ENCODE measurements around the gene SLC18B1. TPM values are rescaled to one million over a fixed set of nuclear protein-coding genes. Genes with fewer than 3 reads are reported as not detected.

Gene SLC18B1
- total and polyA plus RNA-seq, 2 of the 8 experiments (the other 6 are each of a cell fraction or from before 2014, with no cell fraction given), result 17.2 to 23.4 TPM

DNA sequence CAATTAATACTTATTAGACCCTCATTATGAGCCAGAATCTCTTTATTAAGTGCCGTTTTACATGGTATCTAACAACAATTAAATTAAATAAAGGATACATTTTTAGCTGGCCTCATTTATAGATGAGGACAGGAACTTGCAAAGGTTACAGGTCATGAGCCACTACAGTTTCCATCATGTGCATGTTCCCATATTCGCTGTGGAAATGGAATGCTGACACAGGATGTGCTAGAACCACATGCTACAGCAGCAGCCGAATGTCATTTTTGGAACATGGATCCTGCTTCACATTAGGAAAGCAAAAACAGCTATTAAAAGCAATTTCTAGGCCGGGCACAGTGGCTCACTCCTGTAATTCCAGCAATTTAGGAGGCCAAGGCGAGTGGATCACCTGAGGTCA is 5.9 kb downstream of the SLC18B1 start:
- Histone ChIP-seq H2BK5ac (ENCODE audit: low read depth, low read length) (no peak overlapping the region), H3K56ac (replicated peaks; ENCODE audit: insufficient read length, low read depth, low read length) (no peak overlapping the region), H3K79me1 (ENCODE audit: low read depth, low read length) (no peaks in the 10 kb centered on the region), H3K23ac (ENCODE audit: insufficient read length) (no peak overlapping the region), H3K36me3 (ENCODE audit: control insufficient read depth in 2 of 4, insufficient read depth in 4 of 4, low read length in 3 of 4) (peaks cover 0 to 14% (median 2%) of the 10 kb centered on the region in 4 experiments; a peak in 4 of 8 replicates), H3K9ac (replicated peaks in 1 of 4; ENCODE audit: extremely low read depth in 1 of 4, low read depth in 3 of 4, low read length in 3 of 4) (no peak overlapping the region), H4K20me1 (replicated peaks in 1 of 2; ENCODE audit: control insufficient read depth in 1 of 2, insufficient read depth in 2 of 2, low read length in 2 of 2) (no peaks in the 10 kb centered on the region), H4K5ac (ENCODE audit: insufficient read length, low read depth, low read length) (no peak overlapping the region), H3K14ac (ENCODE audit: insufficient read length) (no peak overlapping the region), H2BK12ac (ENCODE audit: low read depth, low read length) (no peak overlapping the region), H3K4me2 (ENCODE audit: insufficient read depth in 1 of 2, low read depth in 2 of 2, low read length in 2 of 2) (no peak overlapping the region), H3K27ac (ENCODE audit: low read depth, low read length) (no peak overlapping the region), H3K4ac (replicated peaks; ENCODE audit: insufficient read length, low read depth, low read length) (no peak overlapping the region), H3K4me1 (replicated peaks in 1 of 4; ENCODE audit: control insufficient read depth in 3 of 4, insufficient read depth in 4 of 4, low read length in 3 of 4) (no peaks in the 10 kb centered on the region), H4K8ac (ENCODE audit: extremely low read depth, insufficient read depth, low read length) (no peak overlapping the region), H3K27me3 (replicated peaks in 1 of 4; ENCODE audit: control insufficient read depth in 3 of 4, extremely low read depth in 1 of 4, insufficient read depth in 3 of 4, low read length in 3 of 4) (no peaks in the 10 kb centered on the region), H2AFZ (ENCODE audit: low read length) (no peak overlapping the region), H2BK20ac (ENCODE audit: low read length) (no peak overlapping the region), H3K79me2 (ENCODE audit: control insufficient read depth in 1 of 2, insufficient read depth in 2 of 2, low read length in 2 of 2) (no peaks in the 10 kb centered on the region; a peak in 1 of 4 replicates), H3K4me3 (ENCODE audit: extremely low read depth in 1 of 4, insufficient read depth in 2 of 4, low read depth in 3 of 4, low read length in 4 of 4) (no peak overlapping the region), H3K18ac (ENCODE audit: extremely low read depth, low read length) (no peak overlapping the region), H3K23me2 (ENCODE audit: low read depth, low read length) (no peaks in the 10 kb centered on the region), H2BK15ac (ENCODE audit: low read length) (no peak overlapping the region), H2AK5ac (ENCODE audit: low read depth, low read length) (no peak overlapping the region), H4K91ac (replicated peaks; ENCODE audit: insufficient read length, low read length) (no peak overlapping the region), H2BK120ac (replicated peaks; ENCODE audit: low read depth, low read length) (no peak overlapping the region), H3K9me3 (ENCODE audit: insufficient read depth in 2 of 2, low read depth in 1 of 2, low read length in 1 of 2) (no peaks in the 10 kb centered on the region)
- no peak for FAIRE-seq
- ChIA-PET POLR2A (ENCODE audit: partially characterized antibody) (interaction anchor here (0.6 to 5.1 kb wide), 2 partner anchors 23 to 1132 kb away, joined by 3 to 27 read pairs; partner anchors contain the start of gene RPS12), CTCF (ENCODE audit: partially characterized antibody) (interaction anchor here (1.2 to 2.0 kb wide), 2 partner anchors 10 to 308 kb away, joined by 3 to 9 read pairs; no protein-coding TSS in a partner anchor)
- TF ChIP-seq POU5F1 (IDR thresholded peaks at IDR 0.05; ENCODE audit: low read depth, low read length), result no peak
- no peak for DNase-seq (ENCODE audit: low read depth in 1 of 2, low spot score in 2 of 2)
- 94% methylated on average over 5 of the region's 5 CpGs; no CpG with 5 or more reads in 1 of the 2 experiments for WGBS, 2 experiments (ENCODE audit: extremely low coverage in 1 of 2, insufficient coverage in 1 of 2, insufficient read length in 1 of 2, insufficient replicate concordance in 2 of 2, low coverage in 1 of 2, low lambda C conversion rate in 2 of 2, missing lambda C conversion rate in 1 of 2)

Data from H1 (cell line).